Measurements from ENCODE around the gene SYT2.

Gene SYT2

GRCh38 chr1:202631076-202631923, 79.0 kb downstream of the SYT2 start:
- no peak for TF ChIP-seq CTCF (IDR thresholded peaks at IDR 0.05)

GRCh38 chr1:202630541-202630940, 79.7 kb downstream of the SYT2 start:
- TF ChIP-seq CTCF (IDR thresholded peaks at IDR 0.05) = no peak

GRCh38 chr1:202628646-202629215, 81.5 kb downstream of the SYT2 start:
- no peak for TF ChIP-seq CTCF (IDR thresholded peaks at IDR 0.05)

- TF ChIP-seq CTCF (IDR thresholded peaks at IDR 0.05) = no peak
These were observed 82.3 kb downstream of the SYT2 start for GRCh38 chr1:202627841-202628565.

- peak; percentile 75 for TF ChIP-seq CTCF (IDR thresholded peaks at IDR 0.05)
These were observed 84.6 kb downstream of the SYT2 start for GRCh38 chr1:202625416-202626360.

GRCh38 chr1:202624781-202625108, 85.5 kb downstream of the SYT2 start:
- TF ChIP-seq CTCF (IDR thresholded peaks at IDR 0.05) = no peak

All from LNCAP (cell line).